GM18868 (cell line): ENCODE data around the gene TERT.
"Not testable (repeated sequence)": the region's sequence is repeated elsewhere in the genome, so short reads cannot be mapped to it uniquely, and the experiment has no call there.

Source experiments
- ATAC-seq: cut with Tn5 transposase; IDR thresholded peaks from one replicate; pipeline ENCODE4 v1.9.1; 2021; ENCODE audit warnings: mild to moderate bottlenecking, moderate library complexity; ENCODE audit not compliant: unreplicated experiment

The TERT gene

GRCh38 chr5:1243487-1244130, 51.3 kb downstream of the TERT start:
- no peak for ATAC-seq

GRCh38 chr5:1242733-1243486, 52.0 kb downstream of the TERT start:
- no peak for ATAC-seq

- no peak for ATAC-seq
These were observed 53.3 kb downstream of the TERT start for GRCh38 chr5:1241509-1242080.

GRCh38 chr5:1240496-1241260, 54.2 kb downstream of the TERT start:
- ATAC-seq, result no peak

GRCh38 chr5:1239505-1240251, 55.2 kb downstream of the TERT start:
- ATAC-seq, result no peak

- ATAC-seq, result no peak
These were observed 59.0 kb downstream of the TERT start for GRCh38 chr5:1235838-1236237.

- ATAC-seq, result no peak
These were observed 59.5 kb downstream of the TERT start for GRCh38 chr5:1235379-1235778.

- no peak for ATAC-seq
These were observed 62.1 kb downstream of the TERT start for GRCh38 chr5:1232780-1233179.

GRCh38 chr5:1231354-1231905, 63.4 kb downstream of the TERT start:
- no peak for ATAC-seq

- no peak for ATAC-seq
These were observed 64.3 kb downstream of the TERT start for GRCh38 chr5:1230551-1230950.

GRCh38 chr5:1229822-1230221, 65.0 kb downstream of the TERT start:
- no peak for ATAC-seq

GRCh38 chr5:1229023-1229422, 65.8 kb downstream of the TERT start:
- not testable (repeated sequence) for ATAC-seq

- ATAC-seq, result no peak
These were observed 66.7 kb downstream of the TERT start for GRCh38 chr5:1228120-1228519.

- ATAC-seq, result no peak
These were observed 67.2 kb downstream of the TERT start for GRCh38 chr5:1227667-1228066.

- ATAC-seq, result no peak
These were observed 67.9 kb downstream of the TERT start for GRCh38 chr5:1226839-1227581.

GRCh38 chr5:1226231-1226630, 68.6 kb downstream of the TERT start:
- ATAC-seq, result no peak

GRCh38 chr5:1225081-1225480, 69.8 kb downstream of the TERT start, which contains the start of gene SLC6A18:
Gene SLC6A18, plus strand, starts transcription at chr5:1225381. Its CDS starts 97 bp downstream, at chr5:1225478.
- ATAC-seq, result no peak

GRCh38 chr5:1224631-1225030, 70.2 kb downstream of the TERT start:
- no peak for ATAC-seq

- ATAC-seq, result no peak
These were observed 71.6 kb downstream of the TERT start for GRCh38 chr5:1223278-1223670.
